ENCODE measurements around the gene C11orf42.

Gene C11orf42, protein sequence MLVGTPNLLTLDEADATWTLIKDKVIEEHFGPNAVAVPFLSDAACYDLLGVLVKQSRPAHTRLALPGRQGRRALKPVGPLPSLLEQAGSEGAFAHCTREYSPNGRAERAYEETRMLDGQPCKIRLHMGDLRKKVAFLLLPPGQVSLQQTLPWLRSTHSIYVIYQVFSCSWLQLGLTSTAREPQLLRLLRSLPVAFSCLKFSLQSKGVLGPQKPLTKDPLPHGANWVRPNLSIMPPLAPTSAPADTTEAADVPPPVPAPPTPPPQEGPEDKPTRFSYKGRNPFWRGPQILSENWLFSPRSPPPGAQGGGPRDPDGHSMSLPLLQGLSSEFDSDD

GRCh38 chr11:6205366-6205765, at the start of gene C11orf42:
Gene C11orf42, plus strand, starts transcription at chr11:6205557. Its CDS starts 59 bp downstream, at chr11:6205616.
- no peak within 1 kb of the TSS for H3K4me3 ChIP-seq (ENCODE audit: low read depth, low read length)

GRCh38 chr11:6156628-6157359, 48.6 kb upstream of the C11orf42 start:
- H3K4me3 ChIP-seq (ENCODE audit: low read depth, low read length), result no peak overlapping the region

GRCh38 chr11:6170226-6170625, 35.1 kb upstream of the C11orf42 start, which contains the start of gene OR52B2:
Gene OR52B2, minus strand, starts transcription at chr11:6170326. Its CDS starts 0 bp downstream, at chr11:6170326.
- no peak within 1 kb of the TSS for H3K4me3 ChIP-seq (ENCODE audit: low read depth, low read length)

- H3K4me3 ChIP-seq (ENCODE audit: low read depth, low read length), result no peak overlapping the region
These were observed 29.9 kb upstream of the C11orf42 start for GRCh38 chr11:6175440-6175839.

DNA sequence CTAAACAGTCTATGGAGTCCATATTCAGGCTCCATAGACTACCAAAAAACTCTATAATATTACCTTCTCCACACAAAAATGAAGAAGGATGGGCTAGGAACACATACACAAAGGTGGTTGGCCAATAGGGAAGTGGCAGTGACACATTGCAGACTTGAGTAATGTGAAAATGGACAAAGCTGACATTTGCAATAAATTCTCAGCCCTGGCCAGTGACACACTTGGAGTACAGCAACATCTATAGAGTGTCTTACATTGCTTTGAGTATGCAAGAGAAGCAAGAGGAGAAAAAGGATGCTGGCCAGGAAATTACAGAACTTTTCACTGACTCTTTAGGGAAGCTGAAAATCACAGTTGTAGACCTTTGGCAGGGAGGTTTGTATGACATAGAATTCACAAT, 13.6 kb upstream of the C11orf42 start:
- H3K4me3 ChIP-seq (ENCODE audit: low read depth, low read length), result no peak overlapping the region

GRCh38 chr11:6194065-6194581, 11.2 kb upstream of the C11orf42 start:
- H3K4me3 ChIP-seq (ENCODE audit: low read depth, low read length), result no peak overlapping the region

DNA sequence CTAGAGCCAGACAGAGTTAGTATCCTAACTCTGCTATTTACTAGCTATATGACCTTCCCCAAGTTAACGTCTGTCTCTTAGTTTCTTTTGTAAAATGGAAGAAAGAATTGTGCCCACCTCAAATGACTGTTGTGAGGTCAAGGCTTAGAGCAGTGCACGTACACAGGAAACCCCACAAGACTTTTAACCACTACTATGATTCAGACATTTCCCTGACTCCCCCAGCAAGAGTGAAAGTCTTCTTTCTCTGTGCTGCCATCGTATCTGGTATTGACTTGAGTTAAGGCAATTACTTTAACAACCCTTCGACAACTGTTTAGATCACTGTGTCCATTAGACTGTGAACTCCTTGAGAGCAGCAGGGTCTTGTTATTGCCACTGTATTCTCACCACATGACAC, 9.0 kb upstream of the C11orf42 start:
- no peak overlapping the region for H3K4me3 ChIP-seq (ENCODE audit: low read depth, low read length)

GRCh38 chr11:6197466-6198200, 7.7 kb upstream of the C11orf42 start:
- no peak overlapping the region for H3K4me3 ChIP-seq (ENCODE audit: low read depth, low read length)

DNA sequence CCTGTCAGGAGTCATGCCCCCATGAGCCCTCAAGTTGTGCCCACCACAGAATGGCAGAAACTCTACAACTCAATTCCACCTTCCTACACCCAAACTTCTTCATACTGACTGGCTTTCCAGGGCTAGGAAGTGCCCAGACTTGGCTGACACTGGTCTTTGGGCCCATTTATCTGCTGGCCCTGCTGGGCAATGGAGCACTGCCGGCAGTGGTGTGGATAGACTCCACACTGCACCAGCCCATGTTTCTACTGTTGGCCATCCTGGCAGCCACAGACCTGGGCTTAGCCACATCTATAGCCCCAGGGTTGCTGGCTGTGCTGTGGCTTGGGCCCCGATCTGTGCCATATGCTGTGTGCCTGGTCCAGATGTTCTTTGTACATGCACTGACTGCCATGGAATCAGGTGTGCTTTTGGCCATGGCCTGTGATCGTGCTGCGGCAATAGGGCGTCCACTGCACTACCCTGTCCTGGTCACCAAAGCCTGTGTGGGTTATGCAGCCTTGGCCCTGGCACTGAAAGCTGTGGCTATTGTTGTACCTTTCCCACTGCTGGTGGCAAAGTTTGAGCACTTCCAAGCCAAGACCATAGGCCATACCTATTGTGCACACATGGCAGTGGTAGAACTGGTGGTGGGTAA, 6.1 kb upstream of the C11orf42 start, which contains the start of gene OR52W1:
Gene OR52W1 (plus strand): TSS at position 51 of the 637 bp plus-strand sequence. CDS start 0 bp downstream, at position 51.
- no peak within 1 kb of the TSS for H3K4me3 ChIP-seq (ENCODE audit: low read depth, low read length)

DNA sequence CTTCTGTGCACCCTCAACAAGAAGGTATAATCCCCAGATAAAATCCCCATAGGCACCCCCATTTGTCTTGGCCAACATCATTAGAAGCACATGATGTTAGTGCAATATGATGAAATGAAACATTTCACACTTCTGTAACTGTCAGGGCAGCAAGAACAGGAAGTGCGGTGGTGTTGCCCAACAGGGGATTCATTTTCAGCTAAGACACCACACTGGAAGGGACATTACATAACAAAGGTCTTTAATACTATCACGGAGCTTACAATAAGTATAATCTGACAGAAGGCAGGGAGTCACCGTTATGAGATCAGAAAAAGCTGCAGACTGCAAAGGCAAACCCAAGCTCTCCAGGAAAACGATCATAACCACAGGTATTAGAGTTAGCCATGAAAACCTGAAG, 4.4 kb upstream of the C11orf42 start:
- H3K4me3 ChIP-seq (ENCODE audit: low read depth, low read length), result no peak overlapping the region

- no peak overlapping the region for H3K4me3 ChIP-seq (ENCODE audit: low read depth, low read length)
These were observed 3.9 kb upstream of the C11orf42 start for GRCh38 chr11:6201481-6201880.

DNA sequence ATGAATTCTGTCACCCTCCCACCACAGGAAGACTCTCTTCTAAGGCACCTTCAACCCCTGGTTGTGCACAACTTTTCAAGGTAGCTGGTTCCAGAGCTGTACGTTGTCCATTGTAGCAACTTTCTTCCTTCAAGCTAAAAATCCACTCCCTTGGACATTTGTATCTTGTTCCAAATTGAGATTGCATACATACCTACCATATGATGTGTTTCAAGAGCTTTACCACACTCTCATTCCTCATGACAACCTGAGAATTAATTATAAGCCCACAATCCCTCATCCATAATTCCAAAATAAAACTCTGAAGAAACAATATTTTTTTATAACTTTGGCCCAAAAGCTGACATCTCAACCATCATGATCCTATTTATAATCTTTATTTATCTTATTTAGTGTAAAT, 3.3 kb upstream of the C11orf42 start:
- no peak overlapping the region for H3K4me3 ChIP-seq (ENCODE audit: low read depth, low read length)

DNA sequence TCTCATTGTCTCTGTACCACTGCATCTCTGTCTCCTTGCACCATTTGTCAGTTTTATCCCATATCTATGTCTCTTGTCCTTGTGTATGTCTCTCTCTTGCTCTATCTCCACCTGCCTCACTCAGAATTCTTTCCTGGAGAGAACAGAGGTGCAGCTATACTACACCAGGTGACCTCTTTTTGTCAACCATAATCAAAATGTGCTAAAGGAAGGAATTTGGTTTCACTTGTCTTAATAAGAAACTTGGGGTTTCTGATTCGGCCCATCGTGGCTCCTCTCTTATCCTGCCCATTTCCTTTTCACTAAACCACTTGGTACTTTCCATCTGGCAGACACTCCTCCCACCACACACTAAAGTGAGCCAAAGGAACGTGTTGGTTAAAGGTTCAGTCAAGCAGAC, 2.0 kb upstream of the C11orf42 start:
- H3K4me3 ChIP-seq (ENCODE audit: low read depth, low read length), result no peak overlapping the region

DNA sequence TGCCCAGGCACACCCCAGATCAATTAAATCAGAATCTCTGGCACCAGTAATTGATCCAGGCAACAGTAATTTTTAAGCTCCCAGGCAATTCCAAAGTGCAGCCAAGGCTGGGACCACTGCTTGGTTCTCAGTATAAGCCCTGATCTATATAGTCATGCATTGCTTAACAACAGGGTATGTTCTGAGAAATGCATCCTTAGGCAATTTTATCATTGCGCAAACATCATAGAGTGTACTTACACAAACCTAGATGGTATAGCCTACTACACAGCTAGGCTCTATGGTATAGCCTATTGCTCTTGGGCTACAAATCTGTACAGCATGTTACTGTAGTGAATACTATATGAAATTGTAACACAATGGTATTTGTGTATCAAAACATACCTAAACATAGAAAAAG, 651 bp upstream of the C11orf42 start:
- H3K4me3 ChIP-seq (ENCODE audit: low read depth, low read length), result no peak overlapping the region

DNA sequence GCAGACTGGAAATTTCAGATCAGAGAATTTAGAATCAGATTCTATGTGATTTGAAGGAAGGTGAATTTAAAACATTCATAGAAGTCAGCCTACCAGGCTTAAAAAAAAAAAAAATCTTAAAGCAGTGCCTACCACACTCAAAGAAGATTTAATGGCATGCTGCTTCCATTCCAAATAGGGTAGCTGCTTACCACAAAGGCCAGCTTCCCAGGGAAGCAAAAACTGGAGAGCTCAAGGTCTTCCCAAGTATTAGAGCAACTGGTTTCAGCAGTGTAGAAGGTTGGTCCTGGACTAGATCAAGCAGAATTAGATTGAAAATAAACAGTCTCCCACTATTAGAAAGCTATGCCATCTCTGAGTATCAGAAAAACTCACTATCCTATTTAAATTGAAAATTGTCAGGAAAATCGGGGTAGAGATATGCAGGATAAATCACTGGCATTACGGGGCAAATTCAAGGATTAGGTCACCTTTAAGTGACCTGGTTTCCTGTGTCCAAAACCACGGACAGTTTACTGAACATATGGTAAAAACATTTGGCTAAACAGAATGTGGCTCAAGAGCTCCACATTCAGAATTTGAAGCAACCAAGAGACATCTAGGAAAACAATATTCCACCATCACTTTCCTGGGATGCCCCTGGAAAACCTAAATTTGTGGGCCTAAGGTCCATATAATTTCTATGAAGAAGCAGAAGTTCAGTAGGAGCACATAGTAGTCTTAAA, 1.3 kb downstream of the C11orf42 start:
- H3K4me3 ChIP-seq (ENCODE audit: low read depth, low read length), result no peak overlapping the region

DNA sequence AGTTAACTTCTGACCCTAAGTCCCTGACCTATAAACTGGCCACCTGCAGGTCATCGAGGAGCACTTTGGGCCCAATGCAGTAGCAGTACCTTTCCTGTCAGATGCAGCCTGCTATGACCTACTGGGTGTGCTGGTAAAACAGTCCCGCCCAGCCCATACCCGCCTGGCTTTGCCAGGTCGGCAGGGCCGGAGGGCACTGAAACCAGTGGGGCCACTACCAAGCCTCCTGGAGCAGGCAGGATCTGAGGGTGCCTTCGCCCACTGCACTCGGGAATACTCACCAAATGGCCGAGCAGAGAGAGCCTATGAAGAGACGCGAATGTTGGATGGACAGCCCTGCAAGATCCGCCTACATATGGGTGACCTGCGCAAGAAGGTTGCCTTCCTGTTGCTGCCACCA, 4.4 kb downstream of the C11orf42 start:
- H3K4me3 ChIP-seq (ENCODE audit: low read depth, low read length), result no peak overlapping the region

- H3K4me3 ChIP-seq (ENCODE audit: low read depth, low read length), result no peak overlapping the region
These were observed 5.1 kb downstream of the C11orf42 start for GRCh38 chr11:6210274-6210955.

- H3K4me3 ChIP-seq (ENCODE audit: low read depth, low read length), result no peak overlapping the region
These were observed 9.2 kb downstream of the C11orf42 start for GRCh38 chr11:6214530-6214929.

DNA sequence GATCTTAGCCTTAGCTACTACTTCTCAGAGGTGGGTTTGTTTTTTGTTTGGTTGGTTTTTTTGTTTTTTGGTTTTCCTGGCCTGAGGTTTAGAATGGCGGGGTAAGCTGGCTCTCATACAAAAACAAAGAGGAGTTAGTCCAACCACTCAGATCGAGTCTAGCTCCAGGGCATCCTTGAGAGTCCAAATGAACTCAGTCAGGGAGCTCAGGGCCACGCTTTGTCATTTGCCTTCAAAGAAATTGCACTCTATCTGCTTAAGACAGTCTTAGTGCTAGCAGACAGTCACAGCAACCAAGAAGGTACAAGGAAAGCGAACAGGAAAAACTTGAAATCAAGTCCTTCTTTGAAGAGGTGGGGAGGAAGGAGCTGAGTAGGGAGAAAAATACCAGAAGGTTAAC, 11.1 kb downstream of the C11orf42 start:
- no peak overlapping the region for H3K4me3 ChIP-seq (ENCODE audit: low read depth, low read length)

DNA sequence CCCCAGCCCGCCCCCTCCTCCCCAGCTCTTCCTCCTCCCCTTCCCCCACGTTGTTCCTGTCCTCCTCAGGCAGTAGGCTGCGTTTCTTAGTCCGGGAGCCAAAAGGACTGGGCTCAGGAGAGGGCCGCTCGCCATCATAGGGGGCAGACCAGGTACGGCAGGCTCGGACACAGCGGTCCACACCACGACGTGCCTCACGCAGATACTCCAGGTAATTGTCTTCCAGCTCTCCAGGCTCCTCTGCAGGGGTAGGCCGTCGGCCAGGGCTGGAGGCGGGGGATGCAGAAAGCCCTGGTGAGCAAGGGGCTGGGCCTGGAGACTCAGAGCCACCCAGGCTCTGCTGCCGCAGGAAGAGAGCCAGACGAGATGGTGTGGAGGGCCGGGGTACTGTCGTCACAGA, 12.4 kb downstream of the C11orf42 start:
- no peak overlapping the region for H3K4me3 ChIP-seq (ENCODE audit: low read depth, low read length)

All from iPS-11a (cell line).